Uterus (tissue), 2 donors: ENCODE measurements around the gene AIP.

Experiments used
- POLR2A ChIP-seq, 2 donors: fragments of 450-650 bp; IDR thresholded peaks; one replicate each; pipeline ENCODE4 v1.6.1; 2016; ENCODE audit warnings: antibody characterized with exemption in 2 of 2, mild to moderate bottlenecking in 1 of 2, moderate library complexity in 1 of 2
- TF ChIP-seq, protein P1 (sequence below), 4 experiments: fragments of 200-600 bp in 2 of 4; fragments of 450-650 bp in 2 of 4; sonication (generic) in 2 of 4; IDR thresholded peaks; one replicate each; pipeline ENCODE4 v1.5.1; 2016 to 2019; ENCODE audit warnings: antibody characterized with exemption in 4 of 4, mild to moderate bottlenecking in 2 of 4, moderate library complexity in 1 of 4

GRCh38 chr11:67450796-67451657, 31.8 kb upstream of the AIP start:
- TF ChIP-seq, protein P1, sequence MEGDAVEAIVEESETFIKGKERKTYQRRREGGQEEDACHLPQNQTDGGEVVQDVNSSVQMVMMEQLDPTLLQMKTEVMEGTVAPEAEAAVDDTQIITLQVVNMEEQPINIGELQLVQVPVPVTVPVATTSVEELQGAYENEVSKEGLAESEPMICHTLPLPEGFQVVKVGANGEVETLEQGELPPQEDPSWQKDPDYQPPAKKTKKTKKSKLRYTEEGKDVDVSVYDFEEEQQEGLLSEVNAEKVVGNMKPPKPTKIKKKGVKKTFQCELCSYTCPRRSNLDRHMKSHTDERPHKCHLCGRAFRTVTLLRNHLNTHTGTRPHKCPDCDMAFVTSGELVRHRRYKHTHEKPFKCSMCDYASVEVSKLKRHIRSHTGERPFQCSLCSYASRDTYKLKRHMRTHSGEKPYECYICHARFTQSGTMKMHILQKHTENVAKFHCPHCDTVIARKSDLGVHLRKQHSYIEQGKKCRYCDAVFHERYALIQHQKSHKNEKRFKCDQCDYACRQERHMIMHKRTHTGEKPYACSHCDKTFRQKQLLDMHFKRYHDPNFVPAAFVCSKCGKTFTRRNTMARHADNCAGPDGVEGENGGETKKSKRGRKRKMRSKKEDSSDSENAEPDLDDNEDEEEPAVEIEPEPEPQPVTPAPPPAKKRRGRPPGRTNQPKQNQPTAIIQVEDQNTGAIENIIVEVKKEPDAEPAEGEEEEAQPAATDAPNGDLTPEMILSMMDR (IDR thresholded peaks at IDR 0.05) = no peak
- no peak for TF ChIP-seq POLR2A (IDR thresholded peaks at IDR 0.05)
